ENCODE measurements around the gene RACGAP1. TPM values are rescaled to one million over a fixed set of nuclear protein-coding genes. Genes with fewer than 3 reads are reported as not detected.

The RACGAP1 gene
- total RNA-seq, 1 donor from 2014 or later: 18.8 TPM

GRCh38 chr12:50057896-50058670, 32.8 kb upstream of the RACGAP1 start:
- FAIRE-seq (no peak), DNase-seq (ENCODE audit: low read depth) (no peak)
- H3K9me3 ChIP-seq (ENCODE audit: insufficient read depth, low read depth, low read length): no peaks in the 10 kb centered on the region
- H3K27ac Mint-ChIP-seq (ENCODE audit: unreplicated experiment): no peak overlapping the region
- TF ChIP-seq, protein P1, sequence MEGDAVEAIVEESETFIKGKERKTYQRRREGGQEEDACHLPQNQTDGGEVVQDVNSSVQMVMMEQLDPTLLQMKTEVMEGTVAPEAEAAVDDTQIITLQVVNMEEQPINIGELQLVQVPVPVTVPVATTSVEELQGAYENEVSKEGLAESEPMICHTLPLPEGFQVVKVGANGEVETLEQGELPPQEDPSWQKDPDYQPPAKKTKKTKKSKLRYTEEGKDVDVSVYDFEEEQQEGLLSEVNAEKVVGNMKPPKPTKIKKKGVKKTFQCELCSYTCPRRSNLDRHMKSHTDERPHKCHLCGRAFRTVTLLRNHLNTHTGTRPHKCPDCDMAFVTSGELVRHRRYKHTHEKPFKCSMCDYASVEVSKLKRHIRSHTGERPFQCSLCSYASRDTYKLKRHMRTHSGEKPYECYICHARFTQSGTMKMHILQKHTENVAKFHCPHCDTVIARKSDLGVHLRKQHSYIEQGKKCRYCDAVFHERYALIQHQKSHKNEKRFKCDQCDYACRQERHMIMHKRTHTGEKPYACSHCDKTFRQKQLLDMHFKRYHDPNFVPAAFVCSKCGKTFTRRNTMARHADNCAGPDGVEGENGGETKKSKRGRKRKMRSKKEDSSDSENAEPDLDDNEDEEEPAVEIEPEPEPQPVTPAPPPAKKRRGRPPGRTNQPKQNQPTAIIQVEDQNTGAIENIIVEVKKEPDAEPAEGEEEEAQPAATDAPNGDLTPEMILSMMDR (IDR thresholded peaks at IDR 0.05; ENCODE audit: insufficient read depth, low read depth, low read length): no peak
- no peak for TF ChIP-seq EZH2 (IDR thresholded peaks at IDR 0.05; ENCODE audit: insufficient read depth, low read length)
- peaks cover 5% of the 10 kb centered on the region for H4K20me1 ChIP-seq (ENCODE audit: insufficient read depth, low read length)
- peak overlapping the region; percentile 97 for H3K4me2 ChIP-seq (ENCODE audit: low read length)
- H3K36me3 ChIP-seq (ENCODE audit: insufficient read depth, low read length): no peaks in the 10 kb centered on the region
- peaks cover 3% of the 10 kb centered on the region for H3K9me3 Mint-ChIP-seq (ENCODE audit: unreplicated experiment)
- H2AFZ ChIP-seq (ENCODE audit: low read depth, low read length): peak overlapping the region; percentile 84
- H3K9ac ChIP-seq (ENCODE audit: low read length): peak overlapping the region; percentile 45
- peaks cover 21% of the 10 kb centered on the region for H3K36me3 Mint-ChIP-seq (ENCODE audit: low read depth, unreplicated experiment)
- peaks cover 6% of the 10 kb centered on the region for H3K27me3 ChIP-seq (ENCODE audit: insufficient read depth, low read length)
- H3K4me1 ChIP-seq (ENCODE audit: insufficient read depth, low read length): peaks cover 20% of the 10 kb centered on the region
- H3K79me2 ChIP-seq (ENCODE audit: insufficient read depth, low read length): no peaks in the 10 kb centered on the region
- H3K4me3 Mint-ChIP-seq (ENCODE audit: unreplicated experiment): peak overlapping the region; percentile 74
- H3K4me3 ChIP-seq (ENCODE audit: insufficient read depth, low read depth, low read length): peak overlapping the region; percentile 70
- H3K4me1 Mint-ChIP-seq (ENCODE audit: low read depth, unreplicated experiment): peaks cover 21% of the 10 kb centered on the region
- peaks cover 54% of the 10 kb centered on the region for H3K27me3 Mint-ChIP-seq (ENCODE audit: low read depth, unreplicated experiment)
- no peak overlapping the region for H3K27ac ChIP-seq (ENCODE audit: low read depth, low read length)

DNA sequence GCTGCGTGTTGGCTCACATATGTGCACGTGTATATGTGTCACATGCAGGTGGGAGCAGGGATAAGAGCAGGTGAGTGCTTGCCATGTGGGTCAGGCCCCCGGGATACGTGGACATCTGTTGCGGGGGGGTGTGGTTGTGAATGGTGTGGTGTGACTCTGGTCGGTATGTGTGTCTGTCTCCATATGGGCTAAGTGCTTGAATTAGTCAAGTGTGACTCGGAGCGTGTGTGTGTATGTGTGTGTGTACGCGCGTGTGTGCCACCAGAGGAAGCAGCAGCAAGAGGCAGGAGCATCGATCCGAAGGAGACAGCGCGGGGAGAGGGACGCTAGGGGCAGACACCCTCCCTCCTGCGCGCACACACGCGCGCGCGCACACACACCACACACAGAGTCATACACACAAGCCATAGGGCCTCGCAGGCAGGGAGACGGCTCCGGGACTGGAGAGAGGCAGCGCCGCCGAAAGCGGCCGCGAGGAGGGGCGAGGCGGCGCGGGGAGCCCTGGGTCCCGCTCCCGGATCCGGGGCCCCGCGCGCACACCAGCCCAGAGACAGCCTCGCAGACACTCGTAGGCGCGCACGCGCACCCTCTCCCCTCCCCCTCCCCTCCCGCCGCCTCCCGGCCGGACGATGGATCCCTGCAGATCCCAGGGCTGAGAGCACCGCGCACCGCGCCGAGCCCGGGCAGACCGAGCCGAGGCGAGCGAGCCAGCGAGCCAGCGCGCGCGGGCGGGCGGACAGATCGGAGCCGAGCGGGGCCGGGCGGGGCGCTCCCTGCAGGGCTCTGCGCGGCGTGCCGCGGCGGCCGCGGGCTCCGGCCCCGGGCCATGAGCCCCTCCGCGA, 31.9 kb upstream of the RACGAP1 start, which contains the start of gene ASIC1:
ASIC1 (plus strand) TSS at position 597 of the 842 bp plus-strand sequence. CDS start 1,171 bp downstream, outside the sequence.
- H3K4me1 Mint-ChIP-seq (ENCODE audit: low read depth, unreplicated experiment): peaks cover 19% of the 10 kb centered on the region
- peak within 1 kb of the TSS; percentile 84 for H2AFZ ChIP-seq (ENCODE audit: low read depth, low read length)
- TF ChIP-seq EZH2 (IDR thresholded peaks at IDR 0.05; ENCODE audit: insufficient read depth, low read length): no peak
- TF ChIP-seq, protein P1 (IDR thresholded peaks at IDR 0.05; ENCODE audit: insufficient read depth, low read depth, low read length): no peak
- H3K27ac Mint-ChIP-seq (ENCODE audit: unreplicated experiment): peak within 1 kb of the TSS; percentile 70
- no peaks in the 10 kb centered on the region for H3K36me3 ChIP-seq (ENCODE audit: insufficient read depth, low read length)
- H3K4me3 Mint-ChIP-seq (ENCODE audit: unreplicated experiment): peak within 1 kb of the TSS; percentile 92
- H3K9me3 ChIP-seq (ENCODE audit: insufficient read depth, low read depth, low read length): no peaks in the 10 kb centered on the region
- H3K4me1 ChIP-seq (ENCODE audit: insufficient read depth, low read length): peaks cover 15% of the 10 kb centered on the region
- no peaks in the 10 kb centered on the region for H3K79me2 ChIP-seq (ENCODE audit: insufficient read depth, low read length)
- H3K27me3 Mint-ChIP-seq (ENCODE audit: low read depth, unreplicated experiment): peaks cover 60% of the 10 kb centered on the region
- H4K20me1 ChIP-seq (ENCODE audit: insufficient read depth, low read length): peaks cover 5% of the 10 kb centered on the region
- peak within 1 kb of the TSS; percentile 70 for H3K4me3 ChIP-seq (ENCODE audit: insufficient read depth, low read depth, low read length)
- peaks cover 10% of the 10 kb centered on the region for H3K27me3 ChIP-seq (ENCODE audit: insufficient read depth, low read length)
- H3K36me3 Mint-ChIP-seq (ENCODE audit: low read depth, unreplicated experiment): peaks cover 18% of the 10 kb centered on the region
- peak within 1 kb of the TSS; percentile 45 for H3K9ac ChIP-seq (ENCODE audit: low read length)
- peaks cover 3% of the 10 kb centered on the region for H3K9me3 Mint-ChIP-seq (ENCODE audit: unreplicated experiment)
- DNase-seq (ENCODE audit: low read depth) (peak; percentile 47), FAIRE-seq (no peak)
- H3K4me2 ChIP-seq (ENCODE audit: low read length): peak within 1 kb of the TSS; percentile 97
- H3K27ac ChIP-seq (ENCODE audit: low read depth, low read length): no peak within 1 kb of the TSS

All from astrocyte (in vitro differentiated cells and primary cell).